Hypothalamus (tissue), 51 donors: Measurements from ENCODE around the gene TNS2.

Experiments
- DNase-seq, 51 donors: peaks; one replicate each; lab custom pipeline; 2025; lab: John Stamatoyannopoulos, UW

Gene TNS2

GRCh38 chr12:53067993-53068770 lies 18.3 kb downstream of the TNS2 start:
- DNase-seq: no peak

- DNase-seq: no peak
Measured at GRCh38 chr12:53068811-53069585, 19.1 kb downstream of the TNS2 start.

DNA sequence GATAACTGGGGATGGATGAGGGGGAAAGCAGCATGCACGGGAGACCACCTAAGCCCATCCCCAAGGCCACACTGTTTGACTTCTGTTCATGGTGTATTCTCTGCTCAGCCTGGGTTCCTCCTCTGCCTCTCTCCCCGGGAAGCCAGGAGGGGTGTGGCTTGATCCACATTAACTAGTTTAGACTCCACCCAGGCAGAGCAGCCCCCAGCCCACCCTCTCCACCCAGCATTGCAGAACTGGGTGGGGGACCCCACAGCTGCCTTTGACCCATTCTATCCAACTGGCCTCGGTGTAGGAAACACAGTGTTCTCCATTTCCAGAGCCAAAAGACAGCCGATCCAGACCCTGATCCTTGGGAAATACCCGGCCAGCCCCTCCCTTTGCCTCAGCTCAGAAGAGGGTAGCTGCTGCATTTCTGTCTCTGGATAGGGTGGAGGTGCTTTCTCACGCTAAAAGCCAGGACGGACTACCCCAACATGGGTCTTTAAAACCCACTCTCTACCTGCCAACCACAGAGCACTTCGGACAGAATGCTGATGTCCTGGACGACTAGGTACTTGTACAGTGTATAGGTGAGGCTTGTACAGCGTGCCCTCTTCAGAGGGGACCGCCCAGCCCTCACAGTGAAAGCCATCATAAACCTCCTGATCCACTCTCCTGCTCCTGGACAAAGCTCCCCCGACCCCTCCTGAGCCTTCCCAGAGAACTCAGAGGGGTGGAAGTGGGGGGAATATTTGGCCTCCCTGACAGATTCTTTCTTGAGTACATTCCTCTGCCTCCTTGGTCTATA lies 20.0 kb downstream of the TNS2 start:
- DNase-seq: no peak

GRCh38 chr12:53070877-53071492 lies 21.1 kb downstream of the TNS2 start:
- DNase-seq: no peak

- no peak for DNase-seq
Measured at GRCh38 chr12:53071591-53072551, 22.0 kb downstream of the TNS2 start.

- no peak for DNase-seq
Measured at GRCh38 chr12:53073881-53074280, 24.0 kb downstream of the TNS2 start.

- DNase-seq: no peak
Measured at GRCh38 chr12:53074283-53074998, 24.6 kb downstream of the TNS2 start.

DNA sequence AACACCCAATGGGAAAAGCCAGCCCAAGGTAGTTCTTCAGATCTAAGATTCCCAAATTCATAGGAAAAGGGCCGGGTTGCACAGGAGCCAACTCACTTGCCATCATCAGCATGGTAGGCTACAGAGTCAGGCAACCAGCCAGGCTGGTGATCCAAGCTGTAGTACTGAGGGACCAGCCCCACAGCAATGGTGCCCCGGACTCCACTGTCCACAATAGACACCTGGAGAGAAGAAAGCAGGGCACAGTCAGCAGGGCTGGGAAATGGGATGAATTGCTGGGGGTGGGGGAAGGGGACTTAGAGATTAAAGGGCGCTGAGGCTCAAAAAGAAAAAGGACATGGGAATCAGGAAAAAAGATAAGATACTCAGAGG lies 25.1 kb downstream of the TNS2 start:
- DNase-seq: no peak

GRCh38 chr12:53076461-53076860 lies 26.6 kb downstream of the TNS2 start:
- DNase-seq: no peak

GRCh38 chr12:53077030-53077429 lies 27.2 kb downstream of the TNS2 start:
- DNase-seq: no peak

DNA sequence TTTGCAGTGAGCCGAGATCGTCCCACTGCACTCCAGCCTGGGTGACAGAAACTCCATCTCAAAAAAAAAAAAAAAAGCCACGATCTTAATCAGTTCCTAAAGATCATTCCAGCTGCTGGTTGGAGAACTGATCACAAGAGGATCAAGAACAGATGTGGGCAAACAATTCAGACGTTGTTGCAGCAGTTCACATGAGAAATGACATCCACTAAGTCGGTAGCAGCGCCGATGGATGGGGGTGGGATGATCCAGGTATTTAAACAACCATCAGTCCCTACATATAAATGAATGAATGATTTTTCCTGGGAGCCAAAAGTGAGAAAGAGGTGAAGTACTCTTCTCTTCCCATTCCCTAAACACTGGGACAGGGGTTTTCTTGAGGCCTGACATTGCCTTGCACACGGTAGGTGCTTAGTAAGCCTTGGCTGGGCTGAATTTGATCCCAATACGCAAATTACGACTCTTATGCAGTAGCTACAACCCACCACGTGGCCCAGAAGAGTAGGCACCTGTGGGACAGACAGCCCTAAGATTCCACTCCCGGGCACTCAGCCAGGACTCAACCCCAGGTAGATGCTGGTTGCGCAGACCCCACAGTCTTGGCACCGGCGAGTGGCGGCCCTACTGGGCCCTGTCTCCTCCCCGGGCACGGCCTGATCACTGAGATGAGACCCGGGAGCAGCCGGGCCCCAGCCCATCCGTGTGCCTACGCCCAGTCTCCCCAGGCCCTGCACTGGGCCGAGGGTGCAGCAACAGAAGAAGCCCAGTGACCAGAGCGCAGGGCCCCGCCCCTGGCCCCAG lies 28.8 kb downstream of the TNS2 start:
- peak in 8 of 51 donors; percentile 54 to 77 (median 67) for DNase-seq

DNA sequence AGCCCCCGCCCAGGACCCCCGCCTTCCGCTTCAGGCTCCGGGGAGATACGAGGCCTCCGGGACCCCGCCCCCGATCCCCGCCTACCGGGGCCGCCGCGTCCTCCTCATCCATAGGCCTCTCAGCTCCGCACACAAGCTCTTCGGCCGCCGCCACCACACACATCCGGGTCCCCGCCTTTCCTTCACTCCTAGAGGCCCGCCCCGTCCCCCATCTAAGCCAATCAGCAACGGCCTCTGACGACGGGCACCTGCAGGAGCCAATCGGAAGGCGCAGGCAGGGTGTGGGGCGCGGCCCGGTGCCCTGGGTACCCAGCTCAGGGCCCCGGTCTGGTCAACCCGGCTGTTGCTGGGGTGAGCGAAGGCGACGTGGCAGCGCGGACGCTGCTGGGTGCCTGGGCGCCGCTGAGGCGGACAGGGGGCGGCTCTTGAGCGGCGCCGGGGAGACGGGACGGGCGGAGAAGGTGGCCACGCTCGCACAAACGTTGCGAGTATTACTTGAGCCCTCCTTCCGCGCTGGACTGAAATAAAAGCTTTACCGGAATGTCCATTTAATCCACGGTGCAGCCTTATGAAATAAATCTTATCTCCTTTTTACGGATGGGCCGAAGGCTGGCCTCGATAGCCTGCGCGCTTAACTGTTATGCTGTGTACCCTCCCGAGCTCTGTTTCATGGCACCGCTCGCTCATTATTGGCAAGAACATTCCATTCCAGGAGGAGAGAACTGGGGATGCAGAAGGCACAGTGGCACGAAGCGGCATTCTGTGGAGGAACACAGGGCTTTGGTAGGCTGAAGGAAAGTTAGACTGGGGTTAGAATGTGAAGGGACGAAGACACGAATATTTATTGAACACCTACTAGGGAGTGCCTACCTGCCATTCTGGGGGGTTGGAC lies 29.6 kb downstream of the TNS2 start, which contains the start of gene SPRYD3:
Gene SPRYD3 (minus strand): TSS at position 165 of the 892 bp plus-strand sequence. CDS start 57 bp downstream, at position 108.
- DNase-seq: peak; percentile 87 to 99 (median 96)

DNA sequence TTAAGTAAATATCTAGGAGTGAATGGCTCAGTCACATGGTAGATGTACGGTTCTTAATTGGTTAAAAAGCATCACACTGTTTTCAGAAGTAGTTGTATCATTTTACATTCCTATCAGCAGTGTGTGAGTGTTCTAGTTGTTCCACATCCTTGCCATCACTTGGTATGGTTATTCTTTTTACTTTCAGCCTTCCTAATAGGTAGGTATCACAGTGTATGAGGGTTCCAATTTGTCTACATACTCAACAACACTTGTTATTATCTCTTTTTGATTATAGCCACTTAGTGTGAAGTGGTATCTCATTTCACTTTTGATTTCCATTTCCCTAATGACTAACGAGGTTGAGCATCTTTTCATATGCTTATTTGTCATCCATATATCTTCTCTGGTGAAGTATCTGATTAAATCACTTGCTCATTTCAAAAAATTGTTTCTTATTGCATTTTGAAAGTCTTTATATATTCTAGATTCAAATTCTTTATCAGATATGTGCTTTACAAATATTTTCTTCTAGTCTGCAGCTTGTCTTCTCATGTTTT lies 32.8 kb downstream of the TNS2 start:
- DNase-seq: no peak

GRCh38 chr12:53086361-53086760 lies 36.5 kb downstream of the TNS2 start:
- no peak for DNase-seq

DNA sequence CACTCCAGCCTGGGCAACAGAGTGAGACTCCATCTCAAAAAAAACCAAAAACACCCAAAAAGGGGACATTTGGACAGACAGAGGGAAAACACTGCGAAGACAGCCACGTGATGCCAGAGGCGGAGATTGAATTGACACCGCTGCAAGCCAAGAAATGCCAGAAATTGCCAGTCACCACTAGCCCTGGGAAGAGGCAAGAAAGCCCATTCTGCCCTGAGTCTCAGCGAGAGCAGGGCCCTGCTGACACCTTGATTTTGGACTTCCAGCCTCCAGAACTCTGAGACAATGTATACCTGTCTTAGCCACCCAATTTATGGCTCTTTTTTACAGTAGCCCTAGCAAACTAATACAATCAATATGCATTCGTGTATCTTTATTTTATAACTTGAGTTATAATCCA lies 40.2 kb downstream of the TNS2 start:
- DNase-seq: no peak

DNA sequence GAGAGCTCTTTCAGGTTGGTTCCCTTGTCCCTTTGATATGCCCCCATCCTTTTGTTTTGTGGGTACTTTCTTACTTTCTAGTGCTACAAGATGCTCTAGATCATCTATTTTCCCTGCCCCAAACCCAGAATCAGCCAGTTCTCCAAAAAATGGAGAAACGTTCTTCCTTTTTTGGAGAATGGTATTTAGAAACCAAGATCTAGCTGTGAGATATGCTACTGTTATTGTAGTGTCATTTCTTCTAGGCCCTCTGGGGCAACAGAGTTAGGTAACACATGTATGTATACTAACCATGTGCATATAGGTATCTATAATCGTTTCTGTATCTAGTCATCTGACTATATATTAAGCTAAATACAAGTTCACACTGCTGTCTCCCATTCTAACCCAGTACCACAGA lies 40.7 kb downstream of the TNS2 start:
- no peak for DNase-seq

DNA sequence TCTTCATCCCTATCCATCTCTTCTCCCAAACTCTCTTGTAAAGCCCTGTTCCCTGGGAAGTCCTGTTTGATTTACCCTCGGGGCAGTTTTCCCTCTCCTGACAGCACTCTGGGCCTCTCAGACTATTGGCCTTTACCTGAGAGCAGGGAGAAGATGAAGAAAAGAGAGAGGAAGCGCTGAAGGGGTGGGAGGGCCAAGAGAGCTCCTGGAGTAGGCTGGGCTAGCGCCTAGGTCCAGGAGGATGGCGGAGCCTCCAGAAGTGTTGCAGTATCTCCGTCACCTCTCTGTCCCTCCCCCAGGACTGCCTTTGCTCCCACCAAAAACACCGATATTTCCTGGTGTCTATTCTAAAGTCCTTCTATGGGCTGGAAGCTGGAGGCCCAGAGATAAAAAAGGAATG lies 41.9 kb downstream of the TNS2 start:
- no peak for DNase-seq
